Tibial nerve (tissue), 4 donors: Measurements from ENCODE around the gene HS6ST1. TPM values are rescaled to one million over a fixed set of nuclear protein-coding genes. Genes with fewer than 3 reads are reported as not detected.

Experiments
- DNase-seq, 2 donors: peaks; one replicate each; pipeline ENCODE4 v3.0.0-alpha.2; 2019; ENCODE audit warnings: low spot score in 2 of 2
- H3K27ac ChIP-seq, 4 donors: fragments of 200-600 bp; sonication (generic) in 3 of 4; one replicate each; pipeline ENCODE4 v1.5.1; 2017 to 2019; ENCODE audit warnings: mild to moderate bottlenecking in 1 of 4
- H3K27me3 ChIP-seq, 2 donors: fragments of 200-600 bp; sonication (generic) in 1 of 2; one replicate each; pipeline versions ENCODE4 v1.5.1 to v1.6.0; 2017 to 2019
- H3K36me3 ChIP-seq, 3 donors: fragments of 200-600 bp; sonication (generic); one replicate each; pipeline ENCODE4 v1.5.1; 2018 to 2019
- H3K4me1 ChIP-seq, 4 donors: fragments of 200-600 bp; sonication (generic) in 3 of 4; one replicate each; pipeline ENCODE4 v1.5.1; 2017 to 2019
- H3K4me3 ChIP-seq, 4 donors: fragments of 200-600 bp; sonication (generic) in 3 of 4; one replicate each; pipeline ENCODE4 v1.5.1; 2017 to 2019; ENCODE audit warnings: mild to moderate bottlenecking in 1 of 4, moderate library complexity in 1 of 4
- H3K9me3 ChIP-seq, 4 donors: fragments of 200-600 bp; sonication (generic) in 3 of 4; one replicate each; pipeline ENCODE4 v1.5.1; 2017 to 2019
- EP300 ChIP-seq, 2 donors: sonication (generic); formaldehyde crosslinking; IDR thresholded peaks; one replicate each; pipeline ENCODE4 v1.6.1; 2017; ENCODE audit warnings: antibody characterized with exemption in 2 of 2, mild to moderate bottlenecking in 1 of 2
- POLR2A ChIP-seq, 2 donors: fragments of 450-650 bp; IDR thresholded peaks; one replicate each; pipeline ENCODE4 v1.6.1; 2017; ENCODE audit warnings: antibody characterized with exemption in 2 of 2, mild to moderate bottlenecking in 2 of 2, moderate library complexity in 2 of 2
- WGBS, 2 donors: methylation state at CpG; one replicate each; pipeline ENCODE4 v1.1.5; 2018; 5-methylcytosine and 5-hydroxymethylcytosine counted together
- total RNA-seq, 4 donors: library from RNA; depleted of rRNA; stranded (reverse); fragments of >200 nt; gene quantifications; one replicate each; pipeline ENCODE4 v1.1.0, GENCODE V29; 2016
- TF ChIP-seq, protein P1 (sequence below), 5 experiments: fragments of 200-600 bp in 3 of 5; fragments of 450-650 bp in 2 of 5; sonication (generic) in 3 of 5; IDR thresholded peaks; one replicate each; pipeline ENCODE4 v1.5.1; 2016 to 2019; ENCODE audit warnings: antibody characterized with exemption in 5 of 5, mild to moderate bottlenecking in 3 of 5, moderate library complexity in 2 of 5

Gene HS6ST1
- total RNA-seq, 4 donors from 2014 or later, result 21.6 to 51.6 (median 39.3) TPM

DNA sequence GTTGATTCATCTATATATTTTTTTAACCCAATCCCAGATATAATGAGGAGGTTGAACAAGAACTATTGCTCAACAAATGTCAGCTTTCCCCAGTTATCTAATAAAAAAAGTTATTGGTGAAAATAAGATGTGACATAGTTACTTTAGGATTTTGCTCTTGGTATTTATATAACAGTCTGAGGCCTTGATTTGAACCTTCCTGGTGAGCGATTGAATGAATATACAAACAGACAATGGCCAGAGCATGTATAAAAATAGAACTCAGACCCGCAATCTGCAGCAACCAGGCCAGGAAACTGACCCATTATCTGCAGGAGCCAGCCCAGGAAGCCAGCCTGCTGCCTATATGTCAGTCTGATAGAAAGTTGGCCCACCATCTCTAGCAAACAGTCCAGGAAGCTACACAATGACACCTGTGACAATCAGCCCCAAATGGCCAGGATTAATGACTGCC lies 81.6 kb downstream of the HS6ST1 start:
- no peak overlapping the region for H3K4me3 ChIP-seq
- 78 to 82% methylated on average over 2 of the region's 2 CpGs for WGBS, 2 donors
- no peak for DNase-seq
- TF ChIP-seq POLR2A (IDR thresholded peaks at IDR 0.05), result no peak
- TF ChIP-seq, protein P1, sequence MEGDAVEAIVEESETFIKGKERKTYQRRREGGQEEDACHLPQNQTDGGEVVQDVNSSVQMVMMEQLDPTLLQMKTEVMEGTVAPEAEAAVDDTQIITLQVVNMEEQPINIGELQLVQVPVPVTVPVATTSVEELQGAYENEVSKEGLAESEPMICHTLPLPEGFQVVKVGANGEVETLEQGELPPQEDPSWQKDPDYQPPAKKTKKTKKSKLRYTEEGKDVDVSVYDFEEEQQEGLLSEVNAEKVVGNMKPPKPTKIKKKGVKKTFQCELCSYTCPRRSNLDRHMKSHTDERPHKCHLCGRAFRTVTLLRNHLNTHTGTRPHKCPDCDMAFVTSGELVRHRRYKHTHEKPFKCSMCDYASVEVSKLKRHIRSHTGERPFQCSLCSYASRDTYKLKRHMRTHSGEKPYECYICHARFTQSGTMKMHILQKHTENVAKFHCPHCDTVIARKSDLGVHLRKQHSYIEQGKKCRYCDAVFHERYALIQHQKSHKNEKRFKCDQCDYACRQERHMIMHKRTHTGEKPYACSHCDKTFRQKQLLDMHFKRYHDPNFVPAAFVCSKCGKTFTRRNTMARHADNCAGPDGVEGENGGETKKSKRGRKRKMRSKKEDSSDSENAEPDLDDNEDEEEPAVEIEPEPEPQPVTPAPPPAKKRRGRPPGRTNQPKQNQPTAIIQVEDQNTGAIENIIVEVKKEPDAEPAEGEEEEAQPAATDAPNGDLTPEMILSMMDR (IDR thresholded peaks at IDR 0.05), result no peak
- H3K4me1 ChIP-seq, result peaks cover 0 to 20% (median 4%) of the 10 kb centered on the region in 4 donors
- no peaks in the 10 kb centered on the region for H3K27me3 ChIP-seq
- H3K9me3 ChIP-seq, result no peaks in the 10 kb centered on the region
- H3K36me3 ChIP-seq, result no peaks in the 10 kb centered on the region
- H3K27ac ChIP-seq, result peak overlapping the region in 1 of 4 donors; percentile 75

DNA sequence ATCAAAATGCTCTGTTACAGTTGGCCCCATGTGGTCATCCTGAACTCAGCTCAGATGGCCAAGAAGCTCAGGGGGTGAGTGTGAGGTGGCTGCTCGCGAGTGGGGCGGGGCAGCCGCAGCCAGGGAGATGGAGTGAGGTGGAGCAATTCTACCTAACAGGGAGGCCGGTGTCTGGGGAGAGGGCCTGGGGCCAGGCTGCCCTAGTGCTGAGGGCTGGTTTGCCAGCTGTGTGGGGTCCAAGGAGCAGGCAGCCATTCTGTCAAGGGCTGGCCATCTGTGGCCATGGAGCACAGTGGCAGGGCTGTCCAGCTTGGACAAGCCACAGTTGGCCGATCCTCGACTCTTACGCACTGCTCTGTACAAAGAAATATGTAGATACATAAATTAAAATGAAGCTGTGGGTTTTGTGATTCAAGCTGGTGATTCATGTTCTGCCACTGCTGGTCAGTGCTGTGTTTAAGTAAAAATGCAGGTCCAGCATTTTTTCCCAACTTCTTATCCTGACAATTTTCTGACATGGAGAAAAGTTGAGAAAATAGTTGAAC lies 82.1 kb downstream of the HS6ST1 start:
- no peaks in the 10 kb centered on the region for H3K27me3 ChIP-seq
- no peak for TF ChIP-seq POLR2A (IDR thresholded peaks at IDR 0.05)
- no peak for TF ChIP-seq EP300 (IDR thresholded peaks at IDR 0.05)
- TF ChIP-seq, protein P1 (IDR thresholded peaks at IDR 0.05), result no peak
- H3K4me1 ChIP-seq, result peaks cover 0 to 20% (median 4%) of the 10 kb centered on the region in 4 donors
- DNase-seq, result no peak
- H3K9me3 ChIP-seq, result no peaks in the 10 kb centered on the region
- WGBS, 2 donors, result 70 to 75% methylated on average over 8 of the region's 8 CpGs
- H3K4me3 ChIP-seq, result no peak overlapping the region
- H3K36me3 ChIP-seq, result no peaks in the 10 kb centered on the region
- peak overlapping the region in 1 of 4 donors; percentile 75 for H3K27ac ChIP-seq

DNA sequence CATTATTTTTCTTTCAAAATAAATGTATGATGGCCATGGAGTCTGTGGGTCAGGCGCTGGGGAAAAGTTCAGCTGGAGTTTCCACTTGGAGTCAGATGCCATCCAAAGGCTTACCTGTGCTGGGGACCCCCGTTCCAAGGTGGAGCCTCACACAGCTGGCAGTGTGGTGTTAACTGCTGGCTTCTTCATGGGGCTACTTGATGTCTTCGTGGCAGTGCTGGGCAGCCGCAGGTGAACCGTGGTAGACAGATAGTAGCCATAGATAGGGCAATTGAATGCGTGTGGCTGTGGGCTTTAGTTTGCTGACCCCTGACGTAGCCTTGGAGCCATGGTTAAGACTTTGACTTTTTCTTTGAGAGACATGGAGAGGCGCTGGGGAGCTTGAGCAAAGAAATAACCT lies 83.1 kb downstream of the HS6ST1 start:
- Histone ChIP-seq H3K4me1 (peaks cover 0 to 20% (median 4%) of the 10 kb centered on the region in 4 donors), H3K9me3 (no peaks in the 10 kb centered on the region), H3K4me3 (no peak overlapping the region), H3K27me3 (no peaks in the 10 kb centered on the region), H3K27ac (no peak overlapping the region), H3K36me3 (no peaks in the 10 kb centered on the region)
- no peak for DNase-seq
- TF ChIP-seq, protein P1 (IDR thresholded peaks at IDR 0.05), result no peak
- no peak for TF ChIP-seq POLR2A (IDR thresholded peaks at IDR 0.05)
- TF ChIP-seq EP300 (IDR thresholded peaks at IDR 0.05), result no peak
- WGBS, 2 donors, result 91 to 93% methylated on average over 8 of the region's 8 CpGs

DNA sequence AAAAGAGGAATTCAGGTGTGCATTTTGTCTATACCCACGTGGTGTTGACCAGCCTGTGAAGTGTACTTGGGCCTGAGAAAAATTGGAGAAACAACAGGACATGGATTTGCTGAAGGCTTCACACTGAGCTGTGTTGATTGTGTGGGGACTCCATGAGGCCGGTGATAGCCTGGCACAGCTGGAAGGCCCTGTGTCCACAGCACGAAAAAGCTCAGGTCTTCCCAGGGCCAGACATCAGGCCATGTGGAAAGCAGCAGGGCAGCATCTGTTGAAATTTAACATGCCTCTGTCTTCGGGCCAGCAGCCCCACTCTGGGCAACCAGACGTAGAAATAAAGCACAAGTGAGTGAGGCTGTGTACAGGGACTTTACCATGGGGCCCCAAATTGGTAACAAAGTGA lies 84.1 kb downstream of the HS6ST1 start:
- peaks cover 0 to 20% (median 4%) of the 10 kb centered on the region in 4 donors for H3K4me1 ChIP-seq
- no peak overlapping the region for H3K4me3 ChIP-seq
- H3K36me3 ChIP-seq, result no peaks in the 10 kb centered on the region
- no peaks in the 10 kb centered on the region for H3K27me3 ChIP-seq
- 77 to 87% methylated on average over 5 of the region's 5 CpGs for WGBS, 2 donors
- no peak for TF ChIP-seq POLR2A (IDR thresholded peaks at IDR 0.05)
- no peak for TF ChIP-seq EP300 (IDR thresholded peaks at IDR 0.05)
- H3K27ac ChIP-seq, result no peak overlapping the region
- no peaks in the 10 kb centered on the region for H3K9me3 ChIP-seq
- no peak for DNase-seq

DNA sequence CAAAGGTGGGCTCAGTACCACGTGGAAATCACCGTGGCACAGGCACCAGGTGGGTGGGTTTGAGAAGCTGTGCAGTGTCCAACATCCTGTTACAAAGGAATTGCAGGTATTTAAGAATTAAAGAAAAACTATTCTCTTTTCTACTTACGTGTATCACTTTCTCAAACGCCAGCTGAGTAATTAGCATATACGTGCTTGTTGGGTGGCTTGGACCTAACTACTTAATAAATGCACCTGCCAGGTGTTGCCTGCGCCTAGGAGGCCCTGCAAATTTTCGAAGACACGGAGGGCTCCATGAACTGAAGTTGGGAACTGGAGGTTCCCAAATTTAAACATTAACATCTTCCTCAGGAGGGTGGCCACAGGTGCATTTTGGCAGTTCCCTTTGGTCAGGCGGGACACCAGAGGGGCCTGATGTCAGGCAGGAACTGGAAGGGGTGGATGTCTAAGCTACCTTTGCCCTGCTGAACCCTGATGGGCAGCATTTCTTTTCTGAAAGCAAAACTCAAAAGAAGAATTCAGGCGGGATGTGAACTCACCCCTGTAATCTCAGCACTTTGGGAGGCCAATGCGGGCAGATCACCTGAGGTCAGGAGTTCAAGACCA lies 84.8 kb downstream of the HS6ST1 start:
- 42 to 55% methylated on average over 11 of the region's 11 CpGs for WGBS, 2 donors

More for the DNA sequence above, 84.8 kb downstream of the HS6ST1 start:
- peaks cover 0 to 20% (median 4%) of the 10 kb centered on the region in 4 donors for H3K4me1 ChIP-seq
- H3K36me3 ChIP-seq, result no peaks in the 10 kb centered on the region
- no peaks in the 10 kb centered on the region for H3K9me3 ChIP-seq
- no peak overlapping the region for H3K27ac ChIP-seq
- no peak for TF ChIP-seq POLR2A (IDR thresholded peaks at IDR 0.05)
- TF ChIP-seq EP300 (IDR thresholded peaks at IDR 0.05), result no peak
- TF ChIP-seq, protein P1 (IDR thresholded peaks at IDR 0.05), result no peak
- H3K27me3 ChIP-seq, result no peaks in the 10 kb centered on the region
- peak overlapping the region in 2 of 4 donors; percentile 59 to 66 for H3K4me3 ChIP-seq
- no peak for DNase-seq
